HG02840 (cell line): ENCODE measurements around the gene COX7B.
"Not testable (repeated sequence)": the region's sequence is repeated elsewhere in the genome, so short reads cannot be mapped to it uniquely, and the experiment has no call there.

Experiments used
- ATAC-seq: cut with Tn5 transposase; IDR thresholded peaks from one replicate; pipeline ENCODE4 v1.9.1; 2021; ENCODE audit warnings: mild to moderate bottlenecking, moderate library complexity, moderate number of reproducible peaks; ENCODE audit not compliant: unreplicated experiment, low FRiP score

The COX7B gene

GRCh38 chrX:77938083-77938680 lies 38.9 kb downstream of the COX7B start:
- ATAC-seq, result no peak

- not testable (repeated sequence) for ATAC-seq
Observed at GRCh38 chrX:77945031-77945430, 45.8 kb downstream of the COX7B start.

- ATAC-seq, result no peak
Observed at GRCh38 chrX:77945910-77946545, 46.8 kb downstream of the COX7B start.

GRCh38 chrX:77946571-77946970 lies 47.3 kb downstream of the COX7B start:
- no peak for ATAC-seq

GRCh38 chrX:77949840-77950239 lies 50.6 kb downstream of the COX7B start:
- ATAC-seq, result no peak

GRCh38 chrX:77952173-77952572 lies 52.9 kb downstream of the COX7B start:
- ATAC-seq, result no peak

- no peak for ATAC-seq
Observed at GRCh38 chrX:77953302-77953701, 54.0 kb downstream of the COX7B start.

- ATAC-seq, result no peak
Observed at GRCh38 chrX:77953708-77954107, 54.4 kb downstream of the COX7B start.
